ENCODE data around the gene GLB1L3.

GRCh38 chr11:134317103-134317502 lies 40.9 kb downstream of the GLB1L3 start:
- TF ChIP-seq ZBTB10 (tag by site-specific recombination; IDR thresholded peaks at IDR 0.05) (no peak), CTCF (tag by site-specific recombination; IDR thresholded peaks at IDR 0.05) (no peak), PBX3 (CRISPR knock-in tag; IDR thresholded peaks at IDR 0.05) (no peak), ZNF169 (tag by site-specific recombination; IDR thresholded peaks at IDR 0.05) (no peak), ZNF423 (tag by site-specific recombination; IDR thresholded peaks at IDR 0.05) (no peak), IKZF3 (tag by site-specific recombination; IDR thresholded peaks at IDR 0.05) (no peak)
